NK-92 (cell line): ENCODE data around the gene ATP10B.
"Not testable (repeated sequence)": the region's sequence is repeated elsewhere in the genome, so short reads cannot be mapped to it uniquely, and the experiment has no call there.

ENCODE experiments used
- DNase-seq: peaks from one replicate; lab custom pipeline; 2025; ENCODE audit not compliant: unreplicated experiment; lab: John Stamatoyannopoulos, UW

ATP10B gene, protein sequence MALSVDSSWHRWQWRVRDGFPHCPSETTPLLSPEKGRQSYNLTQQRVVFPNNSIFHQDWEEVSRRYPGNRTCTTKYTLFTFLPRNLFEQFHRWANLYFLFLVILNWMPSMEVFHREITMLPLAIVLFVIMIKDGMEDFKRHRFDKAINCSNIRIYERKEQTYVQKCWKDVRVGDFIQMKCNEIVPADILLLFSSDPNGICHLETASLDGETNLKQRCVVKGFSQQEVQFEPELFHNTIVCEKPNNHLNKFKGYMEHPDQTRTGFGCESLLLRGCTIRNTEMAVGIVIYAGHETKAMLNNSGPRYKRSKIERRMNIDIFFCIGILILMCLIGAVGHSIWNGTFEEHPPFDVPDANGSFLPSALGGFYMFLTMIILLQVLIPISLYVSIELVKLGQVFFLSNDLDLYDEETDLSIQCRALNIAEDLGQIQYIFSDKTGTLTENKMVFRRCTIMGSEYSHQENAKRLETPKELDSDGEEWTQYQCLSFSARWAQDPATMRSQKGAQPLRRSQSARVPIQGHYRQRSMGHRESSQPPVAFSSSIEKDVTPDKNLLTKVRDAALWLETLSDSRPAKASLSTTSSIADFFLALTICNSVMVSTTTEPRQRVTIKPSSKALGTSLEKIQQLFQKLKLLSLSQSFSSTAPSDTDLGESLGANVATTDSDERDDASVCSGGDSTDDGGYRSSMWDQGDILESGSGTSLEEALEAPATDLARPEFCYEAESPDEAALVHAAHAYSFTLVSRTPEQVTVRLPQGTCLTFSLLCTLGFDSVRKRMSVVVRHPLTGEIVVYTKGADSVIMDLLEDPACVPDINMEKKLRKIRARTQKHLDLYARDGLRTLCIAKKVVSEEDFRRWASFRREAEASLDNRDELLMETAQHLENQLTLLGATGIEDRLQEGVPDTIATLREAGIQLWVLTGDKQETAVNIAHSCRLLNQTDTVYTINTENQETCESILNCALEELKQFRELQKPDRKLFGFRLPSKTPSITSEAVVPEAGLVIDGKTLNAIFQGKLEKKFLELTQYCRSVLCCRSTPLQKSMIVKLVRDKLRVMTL (N-terminal part only)

DNA sequence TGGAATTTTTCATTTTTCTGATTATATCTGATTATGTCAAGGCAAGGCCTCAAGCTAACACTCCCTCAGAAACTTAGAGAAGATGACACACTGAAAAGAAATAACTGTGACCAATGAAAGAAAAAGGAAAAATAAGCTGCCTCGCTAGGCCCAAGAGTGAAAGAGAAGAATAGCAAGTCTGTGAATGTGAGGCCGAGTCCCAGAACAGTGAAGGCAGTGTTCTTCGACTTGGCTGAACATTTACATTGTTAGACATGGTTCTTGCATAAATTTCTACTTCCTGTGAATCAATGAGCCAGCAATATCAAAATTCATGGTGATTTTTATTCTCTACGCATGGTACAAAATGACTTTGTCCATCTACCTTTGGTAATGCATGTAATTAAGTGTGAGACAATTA, at the start of gene ATP10B:
ATP10B (minus strand) TSS at position 163 of the 400 bp plus-strand sequence. CDS start 164,137 bp downstream, outside the sequence.
- no peak for DNase-seq

DNA sequence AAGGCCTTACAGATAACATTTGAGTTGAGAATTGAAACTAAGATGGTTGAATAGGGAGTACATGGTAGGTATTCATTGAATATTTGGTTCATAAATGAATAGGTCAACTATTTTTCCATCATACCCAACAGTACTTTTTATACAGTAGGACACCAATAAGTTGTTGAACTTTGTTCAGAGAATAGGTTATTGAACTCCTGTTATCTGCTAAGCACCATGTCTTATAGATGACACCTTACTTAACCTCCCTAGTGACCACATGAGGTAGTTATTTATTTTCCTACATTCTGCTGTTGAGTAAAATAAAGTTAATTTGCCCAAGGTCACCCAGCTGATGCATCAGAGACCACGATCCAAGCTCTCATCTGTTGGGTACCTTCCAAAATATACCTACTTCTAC, 49.6 kb upstream of the ATP10B start:
- no peak for DNase-seq

DNA sequence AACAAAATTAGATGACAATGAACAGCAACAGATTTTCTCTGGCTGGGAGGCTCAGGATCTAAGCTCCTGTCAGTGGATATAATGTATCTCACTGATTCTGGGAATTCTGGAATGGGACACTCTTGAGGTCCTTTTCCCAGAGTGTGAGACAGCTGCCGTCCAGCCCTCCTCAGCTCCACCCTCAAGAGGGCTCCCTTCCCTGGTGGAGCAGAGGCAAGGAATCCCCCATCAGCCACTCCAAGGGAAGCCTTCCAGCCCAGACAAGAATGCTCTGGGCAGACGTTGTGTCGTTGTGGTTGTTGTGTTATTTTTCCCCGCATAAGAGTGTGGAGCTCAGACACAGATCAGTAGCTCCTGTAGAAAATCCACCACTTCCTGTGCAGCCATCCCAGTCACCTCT, 47.7 kb upstream of the ATP10B start:
- no peak for DNase-seq

DNA sequence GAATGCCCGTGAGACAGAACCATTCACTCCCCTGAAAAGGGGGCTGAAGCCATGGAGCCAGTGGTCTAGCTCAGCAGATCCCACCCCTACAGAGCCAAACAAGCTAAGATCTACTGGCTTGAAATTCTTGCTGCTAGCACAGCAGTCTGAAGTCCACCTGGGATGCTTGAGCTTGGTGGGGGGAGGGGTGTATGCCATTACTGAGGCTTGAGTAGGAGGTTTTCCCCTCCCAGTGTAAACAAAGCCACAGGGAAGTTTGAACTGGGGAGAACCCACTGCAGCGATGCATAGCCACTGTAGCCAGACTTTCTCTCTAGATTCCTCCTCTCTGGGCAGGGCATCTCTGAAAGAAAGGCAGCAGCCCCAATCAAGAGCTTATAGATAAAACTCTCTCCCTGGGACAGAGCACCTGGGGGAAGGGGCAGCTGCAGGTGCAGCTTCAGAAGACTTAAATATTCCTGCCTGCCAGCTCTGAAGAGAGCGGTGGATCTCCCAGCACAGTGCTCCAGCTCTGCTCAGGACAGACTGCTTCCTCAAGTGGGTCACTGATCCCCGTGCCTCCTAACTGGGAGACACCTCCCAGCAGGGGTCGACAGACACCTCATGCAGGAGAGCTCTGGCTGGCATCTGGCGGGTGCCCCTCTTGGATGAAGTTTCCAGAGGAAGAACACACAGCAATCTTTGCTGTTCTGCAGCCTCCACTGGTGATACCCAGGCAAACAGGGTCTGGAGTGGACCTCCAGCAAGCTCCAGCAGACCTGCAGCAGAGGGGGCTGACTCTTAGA, 41.4 kb upstream of the ATP10B start:
- not testable (repeated sequence) for DNase-seq

DNA sequence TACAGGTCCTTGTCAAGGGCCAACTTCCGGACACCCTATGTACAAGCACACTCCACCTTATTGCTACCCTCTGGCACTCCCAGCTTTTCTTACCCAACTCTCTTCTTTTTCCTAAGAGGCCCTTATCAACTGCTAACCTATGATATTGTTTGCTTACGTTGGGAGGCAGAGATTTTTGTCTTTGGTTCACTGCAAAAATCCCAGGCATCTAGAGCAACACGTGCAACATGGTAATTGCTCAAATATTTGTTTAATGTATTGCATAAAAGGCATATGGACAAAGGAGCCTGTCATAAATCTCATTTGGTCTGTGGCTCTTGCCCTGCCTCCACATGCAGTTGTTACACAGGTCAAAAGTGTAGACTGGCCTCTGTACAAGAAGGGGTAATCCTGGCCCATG, 35.8 kb upstream of the ATP10B start:
- DNase-seq: no peak

DNA sequence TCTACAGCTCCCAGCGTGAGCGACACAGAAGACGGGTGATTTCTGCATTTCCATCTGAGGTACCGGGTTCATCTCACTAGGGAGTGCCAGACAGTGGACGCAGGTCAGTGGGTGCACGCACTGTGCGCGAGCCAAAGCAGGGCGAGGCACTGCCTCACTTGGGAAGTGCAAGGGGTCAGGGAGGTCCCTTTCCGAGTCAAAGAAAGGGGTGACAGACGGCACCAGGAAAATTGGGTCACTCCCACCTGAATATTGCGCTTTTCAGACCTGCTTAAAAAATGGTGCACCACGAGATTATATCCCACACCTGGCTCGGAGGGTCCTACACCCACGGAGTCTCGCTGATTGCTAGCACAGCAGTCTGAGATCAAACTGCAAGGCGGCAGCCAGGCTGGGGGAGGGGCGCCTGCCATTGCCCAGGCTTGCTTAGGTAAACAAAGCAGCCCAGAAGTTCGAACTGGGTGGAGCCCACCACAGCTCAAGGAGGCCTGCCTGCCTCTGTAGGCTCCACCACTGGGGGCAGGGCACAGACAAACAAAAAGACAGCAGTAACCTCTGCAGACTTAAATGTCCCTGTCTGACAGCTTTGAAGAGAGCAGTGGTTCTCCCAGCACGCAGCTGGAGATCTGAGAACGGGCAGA, 21.7 kb upstream of the ATP10B start:
- not testable (repeated sequence) for DNase-seq

DNA sequence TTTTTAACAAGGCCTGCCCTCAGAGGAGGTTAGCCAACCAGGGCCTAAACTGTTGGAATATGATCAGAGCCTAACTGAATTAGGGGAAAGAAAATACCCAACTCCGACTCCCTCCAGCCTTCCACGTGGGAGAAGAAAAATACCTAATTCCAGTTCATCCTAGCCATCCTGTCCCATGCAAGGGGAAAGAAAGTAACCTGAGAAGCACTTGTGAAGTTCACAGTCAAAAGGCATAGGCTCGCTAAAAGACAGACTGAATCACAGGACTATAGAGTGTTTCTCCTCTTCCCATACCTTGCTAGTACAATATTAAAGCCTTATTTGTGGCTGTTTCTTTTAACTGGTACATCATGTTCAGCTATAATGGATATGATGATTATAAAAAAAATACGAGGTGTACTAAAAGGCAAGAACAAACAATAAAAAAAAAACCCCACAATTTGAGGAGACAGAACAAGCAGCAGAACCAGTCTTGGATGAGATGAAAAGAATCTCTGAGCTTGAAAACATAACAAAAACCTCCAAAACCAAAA, 18.0 kb upstream of the ATP10B start:
- DNase-seq: no peak

DNA sequence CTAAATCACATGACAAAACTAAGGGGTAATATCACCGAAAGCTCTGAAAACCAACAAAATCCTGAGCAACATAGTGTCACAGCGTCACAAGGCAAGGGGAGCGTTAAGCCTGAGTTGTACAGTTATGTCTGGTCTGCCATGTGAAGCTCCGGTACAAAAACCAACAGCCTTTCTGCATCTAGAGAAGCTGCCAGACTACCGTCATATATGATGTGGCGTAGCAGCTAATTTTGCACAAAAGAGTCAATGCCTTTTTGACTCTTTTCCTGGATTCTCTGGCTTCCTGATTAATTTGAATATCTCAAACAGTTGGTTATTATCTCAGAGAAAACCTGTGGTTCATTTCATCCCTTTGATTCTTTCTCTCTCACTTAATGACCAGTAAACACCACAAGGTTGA, 16.0 kb upstream of the ATP10B start:
- DNase-seq: no peak

DNA sequence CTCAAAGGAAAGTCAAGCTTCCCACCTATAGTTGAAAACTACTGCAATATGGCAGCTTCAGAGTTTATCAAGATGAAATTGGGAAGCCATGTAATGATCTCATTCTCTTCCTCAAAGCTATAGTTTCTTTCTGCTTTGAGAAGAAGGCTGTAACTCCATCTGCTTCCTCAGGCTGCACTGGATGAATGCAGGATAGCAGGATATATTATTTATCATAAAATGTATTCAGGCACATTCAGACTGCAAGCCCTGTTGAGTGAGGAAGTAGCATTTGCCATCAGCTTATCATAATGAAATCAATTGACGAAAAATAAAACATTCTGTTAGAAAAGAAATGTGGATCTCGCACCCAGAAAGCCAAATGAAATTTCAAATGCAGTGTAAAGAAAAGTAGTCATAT, 560 bp downstream of the ATP10B start:
- DNase-seq: no peak

DNA sequence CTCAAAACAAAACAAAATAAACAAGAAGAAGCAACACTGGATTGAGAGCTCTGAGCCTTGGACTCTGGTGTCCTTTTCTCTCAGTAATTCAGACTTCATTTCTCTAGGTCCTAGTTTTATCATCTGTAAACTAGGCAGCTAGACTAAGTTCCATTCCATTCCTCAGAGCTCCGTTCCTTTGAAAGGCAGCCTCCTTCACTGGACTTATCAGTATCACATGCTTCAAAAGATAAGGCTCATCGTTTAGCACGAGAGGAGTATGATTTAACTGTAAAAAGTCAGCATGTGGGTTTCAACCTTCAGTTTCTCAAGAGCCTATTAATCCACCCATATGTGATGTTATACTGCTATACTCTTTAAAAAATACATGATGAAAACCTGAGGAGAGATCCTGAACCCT, 1.6 kb downstream of the ATP10B start:
- no peak for DNase-seq

DNA sequence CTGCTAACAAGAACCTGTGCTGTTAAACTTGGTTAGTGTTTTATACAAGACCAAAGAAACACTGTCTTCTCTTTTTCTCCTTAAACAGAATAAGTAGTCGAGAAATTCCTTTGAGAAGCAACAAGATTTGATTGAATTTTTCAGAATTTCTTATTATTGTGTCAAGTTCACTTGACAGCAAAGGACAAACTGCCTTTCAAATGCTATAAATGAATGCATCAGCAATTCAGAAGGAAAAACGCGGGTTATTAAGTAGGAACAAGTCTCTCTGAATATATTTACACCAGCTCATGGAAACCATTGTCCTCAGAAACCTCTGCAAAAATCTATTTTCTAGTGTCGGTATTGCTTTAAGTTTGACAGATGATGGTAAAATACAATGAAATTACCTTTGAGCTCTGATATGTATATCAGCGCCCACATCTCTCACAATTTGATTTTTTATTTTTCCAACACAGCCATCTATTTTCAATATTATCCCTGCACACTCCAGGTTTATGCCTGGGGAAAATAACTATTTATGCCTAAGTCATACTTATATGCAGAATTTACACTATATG, 4.4 kb downstream of the ATP10B start:
- no peak for DNase-seq

DNA sequence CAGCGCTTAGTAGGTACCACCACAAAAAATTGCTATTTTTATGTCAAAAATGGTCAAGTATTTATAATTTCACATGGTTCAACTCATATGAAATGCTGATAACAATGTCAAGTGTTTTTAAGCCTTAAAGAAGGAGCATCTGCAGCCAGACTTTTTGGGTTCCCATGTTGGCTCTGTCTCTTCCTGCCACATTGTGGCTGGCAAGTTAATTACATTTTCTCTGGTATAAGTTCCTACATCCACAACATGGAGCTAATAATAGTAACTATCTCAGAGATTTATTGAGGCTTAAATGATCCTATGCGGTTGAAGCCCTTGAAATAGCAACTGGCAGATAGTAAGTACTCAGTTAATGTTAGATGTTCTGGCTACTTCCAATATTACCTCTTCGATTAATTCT, 5.4 kb downstream of the ATP10B start:
- no peak for DNase-seq

DNA sequence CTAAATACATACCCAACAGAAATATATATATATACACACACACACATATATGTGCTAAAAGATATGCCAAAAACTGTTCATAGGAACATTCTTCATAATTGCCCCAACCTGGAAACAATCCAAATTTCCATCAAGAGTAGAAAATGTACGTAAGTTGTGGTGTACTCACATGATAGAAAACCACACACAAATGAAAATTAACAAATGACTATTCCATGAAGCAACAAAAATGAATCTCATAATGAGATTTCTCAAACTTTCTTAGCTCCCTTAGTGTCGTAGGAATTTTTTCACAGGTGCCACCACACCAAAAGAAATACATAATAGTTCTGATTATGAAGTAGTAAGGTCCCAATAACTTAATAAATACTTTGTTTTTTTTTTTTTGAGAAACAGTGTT, 7.8 kb downstream of the ATP10B start:
- no peak for DNase-seq

DNA sequence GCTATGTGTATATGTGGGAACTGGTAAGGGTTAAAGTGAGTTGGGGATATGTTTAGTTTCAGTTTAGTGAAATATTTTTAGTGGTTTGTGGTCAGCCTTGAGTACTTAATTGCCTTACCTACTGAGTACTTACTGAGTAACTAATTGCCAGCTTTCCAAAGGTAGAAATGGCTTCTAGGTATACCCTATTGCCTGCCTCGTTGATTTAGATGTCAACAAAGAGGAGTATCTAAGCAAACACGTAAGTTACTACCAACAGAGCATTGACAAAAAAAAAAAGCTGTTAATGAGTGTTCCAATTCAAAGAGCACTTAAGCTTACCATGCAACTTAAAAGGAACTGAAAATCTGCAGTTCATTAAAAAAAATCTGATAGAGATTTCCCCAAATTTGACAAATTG, 8.8 kb downstream of the ATP10B start:
- no peak for DNase-seq

DNA sequence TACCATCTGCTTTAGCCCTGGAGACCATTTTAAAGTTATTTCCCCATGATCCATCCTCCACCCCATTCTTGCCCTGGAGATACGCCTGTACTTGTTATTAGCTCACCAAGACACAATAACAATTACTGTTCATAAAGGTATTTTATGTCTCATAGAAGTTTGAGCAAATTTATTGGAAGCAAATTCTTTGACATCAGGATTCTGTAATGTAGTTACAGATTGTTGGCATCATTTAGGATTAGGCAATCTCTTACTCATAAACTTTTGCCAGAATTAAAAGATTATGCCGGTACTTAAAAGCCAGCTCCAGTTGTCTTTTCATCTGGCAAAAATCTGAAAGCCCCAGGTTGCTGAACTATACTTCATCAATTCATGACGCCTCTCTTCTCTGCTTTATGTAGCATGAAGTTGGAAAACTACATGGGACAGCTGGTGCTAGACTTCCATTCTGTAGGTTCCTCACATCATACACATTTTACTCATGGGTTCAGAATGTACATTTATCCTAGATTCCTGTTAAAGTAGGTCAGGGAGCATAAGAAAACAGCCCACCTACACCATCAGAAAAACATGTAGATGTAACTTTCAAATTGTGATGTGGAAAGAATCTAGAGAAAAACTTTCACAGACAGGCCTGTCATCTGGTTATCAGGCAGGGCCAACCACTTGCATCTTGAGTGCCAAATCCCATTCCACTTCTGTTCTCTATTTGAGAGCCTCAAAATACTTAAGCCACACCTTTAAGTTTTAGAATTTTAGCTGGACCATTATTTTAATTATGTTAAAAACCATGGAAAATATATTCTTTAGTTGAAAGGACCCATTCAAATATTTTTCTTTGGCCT, 14.0 kb downstream of the ATP10B start:
- no peak for DNase-seq

DNA sequence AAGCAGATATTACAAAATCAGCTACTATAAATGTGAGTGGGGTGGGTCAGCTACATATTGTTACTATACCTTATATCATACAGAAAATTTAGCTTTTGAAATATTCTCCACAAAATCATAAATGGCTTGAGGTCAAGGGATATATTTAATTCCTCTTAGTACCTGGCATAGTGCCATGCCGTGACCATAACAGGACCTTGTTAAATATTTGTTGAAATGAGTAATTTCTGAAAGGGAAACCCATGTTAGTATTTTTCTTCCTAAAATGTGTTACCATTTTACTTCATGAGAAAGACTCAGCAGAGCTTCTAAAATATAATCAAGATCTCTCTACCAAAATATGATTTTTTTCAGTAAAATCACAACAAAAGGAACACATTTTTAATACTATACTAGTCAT, 14.8 kb downstream of the ATP10B start:
- no peak for DNase-seq

DNA sequence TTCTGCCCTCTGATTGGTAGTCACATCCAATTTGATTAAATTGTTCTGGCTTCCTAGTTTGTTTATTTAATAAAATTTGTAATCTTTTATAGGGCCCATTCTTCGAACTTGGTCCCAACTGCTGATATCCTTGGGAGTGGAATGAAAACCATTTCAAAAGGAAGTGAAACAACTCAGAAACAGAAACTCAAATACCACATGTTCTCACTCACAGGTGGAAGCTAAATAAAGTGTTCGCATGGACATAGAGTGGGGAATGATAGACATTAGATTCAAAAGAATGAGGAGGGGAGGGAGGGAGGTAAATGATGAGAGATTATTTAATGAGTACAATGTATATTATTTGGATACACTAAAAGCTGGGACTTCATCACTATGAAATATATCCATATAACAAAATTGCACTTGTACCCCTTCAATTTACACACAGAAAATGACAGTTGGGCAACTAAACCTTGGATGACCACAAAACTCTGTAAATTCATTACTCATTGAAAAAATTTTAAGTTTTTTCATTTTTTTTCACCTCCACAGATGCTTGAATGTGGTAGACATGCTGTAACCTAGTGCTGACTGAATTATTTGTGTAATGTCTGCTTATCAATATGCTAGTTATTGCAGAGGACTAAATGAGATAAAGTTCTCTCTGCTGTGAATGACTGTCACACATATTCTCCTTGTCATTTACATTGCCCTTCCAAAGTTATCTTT, 16.0 kb downstream of the ATP10B start:
- DNase-seq: no peak

DNA sequence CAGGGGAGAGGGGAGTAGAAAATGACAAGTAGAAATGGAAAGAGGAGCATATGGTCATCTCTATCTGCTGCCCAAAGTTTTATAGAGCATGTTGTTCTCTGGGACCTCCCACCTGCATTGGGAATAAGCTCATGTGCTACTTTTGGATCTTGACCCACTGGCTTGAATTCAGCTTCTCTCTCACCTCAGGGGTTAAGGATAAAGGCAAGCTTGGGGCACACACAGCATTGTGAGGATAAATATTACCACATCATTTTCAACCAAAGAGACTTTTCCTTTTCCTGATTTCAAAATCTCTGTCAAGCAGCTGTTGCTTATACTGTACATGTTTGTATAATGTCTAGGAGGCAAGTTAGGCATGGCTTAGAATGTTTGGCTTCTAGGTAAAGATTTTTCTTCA, 16.6 kb downstream of the ATP10B start:
- no peak for DNase-seq
